HCT116 (cell line): ENCODE measurements around the gene FAM177B. TPM values are rescaled to one million over a fixed set of nuclear protein-coding genes. Genes with fewer than 3 reads are reported as not detected.

ENCODE experiments used
- ATAC-seq: fragments of 200-7000 bp; cut with Tn5 transposase; 2 replicates; pipeline ENCODE4 v1.9.1; 2020; ENCODE audit warnings: mild to moderate bottlenecking, moderate library complexity
- BruUV-seq: library from RNA; stranded (reverse); fragments of 400-500 nt; replicated peaks from 2 replicates; lab custom pipeline; 2021; lab: Mats Ljungman, UMichigan
- CTCF ChIA-PET: fragments of 300-600 bp; sonication (Branson Sonifier 250); formaldehyde crosslinking; loops from one replicate; lab custom pipeline; 2021; ENCODE audit warnings: antibody characterized with exemption; lab: Charles Lee
- POLR2A ChIA-PET: fragments of 300-600, 350-600 bp; sonication (Branson Sonifier 250); formaldehyde crosslinking; loops from one replicate; lab custom pipeline; 2021; ENCODE audit warnings: antibody characterized with exemption; lab: Charles Lee
- RAD21 ChIA-PET, 2 experiments: fragments of 300-600 bp; sonication (Branson Sonifier 250); formaldehyde crosslinking; loops; one replicate each; lab custom pipeline; 2023; ENCODE audit warnings: low total read pairs in 2 of 2; ENCODE audit not compliant: uncharacterized antibody in 2 of 2, unreplicated experiment in 2 of 2, low non-redundant PET in 1 of 2; lab: Charles Lee
- DNase-seq: peaks from one replicate; pipeline ENCODE4 v3.0.0-alpha.2; 2010; ENCODE audit warnings: low read depth, low spot score
- H2AFZ ChIP-seq: fragments of 200-600 bp; shearing (Covaris generic), sonication (generic); 2 replicates; pipeline ENCODE4 v1.6.1; 2017; ENCODE audit warnings: low read depth, mixed run types, mixed read lengths, antibody characterized with exemption, low read length; ENCODE audit not compliant: poor library complexity, severe bottlenecking
- H3K27ac ChIP-seq: 2 replicates; pipeline ENCODE4 v1.5.1; 2012; ENCODE audit warnings: low read depth, low read length
- H3K27me3 ChIP-seq: fragments of 200-600 bp; sonication (generic); 2 replicates; pipeline ENCODE4 v1.6.1; 2016; ENCODE audit warnings: mixed run types, low read length, mixed read lengths; ENCODE audit not compliant: insufficient read depth
- H3K36me3 ChIP-seq, 2 experiments: fragments of 200-500 bp in 1 of 2; fragments of 200-600 bp in 1 of 2; sonication (Bioruptor generic) in 1 of 2; sonication (generic) in 1 of 2; 2 replicates each; pipeline versions ENCODE4 v1.5.1 to v1.6.1; 2014 to 2016; ENCODE audit warnings: low read length in 2 of 2, inconsistent platforms in 1 of 2, mixed read lengths in 1 of 2, mixed run types in 1 of 2; ENCODE audit not compliant: insufficient read depth in 2 of 2, control insufficient read depth in 1 of 2
- H3K4me1 ChIP-seq, 2 experiments: fragments of 200-600 bp in 1 of 2; sonication (generic) in 1 of 2; 2 replicates each; pipeline versions ENCODE4 v1.5.1 to v1.6.1; 2012 to 2017; ENCODE audit warnings: low read length in 2 of 2, inconsistent platforms in 1 of 2, mild to moderate bottlenecking in 1 of 2, mixed read lengths in 1 of 2, mixed run types in 1 of 2, moderate library complexity in 1 of 2; ENCODE audit not compliant: insufficient read depth in 2 of 2, control insufficient read depth in 1 of 2
- H3K4me2 ChIP-seq: fragments of 200-600 bp; sonication (generic); 2 replicates; pipeline ENCODE4 v1.6.1; 2017; ENCODE audit warnings: mixed run types, low read length, mixed read lengths
- H3K4me3 ChIP-seq, 2 experiments: fragments of 200-600 bp in 1 of 2; sonication (generic) in 1 of 2; replicated peaks in 1 of 2; 2 replicates each; pipeline ENCODE4 v1.5.1; 2011 to 2016; ENCODE audit warnings: low read length in 2 of 2, control low read depth in 1 of 2, low read depth in 1 of 2, mild to moderate bottlenecking in 1 of 2, mixed read lengths in 1 of 2, mixed run types in 1 of 2
- H3K79me2 ChIP-seq: fragments of 200-600 bp; sonication (generic); 2 replicates; pipeline ENCODE4 v1.6.1; 2017; ENCODE audit warnings: mild to moderate bottlenecking, mixed run types, low read length, moderate library complexity, mixed read lengths; ENCODE audit not compliant: insufficient read depth
- H3K9ac ChIP-seq: fragments of 200-600 bp; sonication (generic); 2 replicates; pipeline ENCODE4 v1.6.1; 2016; ENCODE audit warnings: low read length, mixed read lengths
- H3K9me2 ChIP-seq: fragments of 200-600 bp; sonication (generic), shearing (Covaris generic); 2 replicates; pipeline ENCODE4 v1.6.1; 2017; ENCODE audit warnings: mixed run types, mild to moderate bottlenecking, moderate library complexity; ENCODE audit not compliant: insufficient read depth
- H3K9me3 ChIP-seq, 2 experiments: fragments of 200-500 bp in 1 of 2; fragments of 200-600 bp in 1 of 2; sonication (Bioruptor generic) in 1 of 2; sonication (generic) in 1 of 2; 2 replicates each; pipeline ENCODE4 v1.6.1; 2014 to 2017; ENCODE audit warnings: low read length in 2 of 2, mixed read lengths in 2 of 2, inconsistent platforms in 1 of 2, low read depth in 1 of 2, mild to moderate bottlenecking in 1 of 2, mixed run types in 1 of 2, moderate library complexity in 1 of 2; ENCODE audit not compliant: control insufficient read depth in 1 of 2, insufficient read depth in 1 of 2
- H4K20me1 ChIP-seq: fragments of 200-600 bp; sonication (generic), shearing (Covaris generic); 2 replicates; pipeline ENCODE4 v1.6.1; 2017; ENCODE audit warnings: mixed run types, mild to moderate bottlenecking, moderate library complexity; ENCODE audit not compliant: insufficient read depth
- CBX3 ChIP-seq: IDR thresholded peaks from 2 replicates; pipeline ENCODE4 v1.6.1; 2012; ENCODE audit warnings: low read depth
- CEBPB ChIP-seq: IDR thresholded peaks from 2 replicates; pipeline ENCODE4 v1.6.1; 2012; ENCODE audit warnings: low read depth
- EGR1 ChIP-seq: IDR thresholded peaks from 2 replicates; pipeline ENCODE4 v1.6.1; 2012; ENCODE audit warnings: low read depth
- EZH2 ChIP-seq: fragments of 200-600 bp; sonication (generic); IDR thresholded peaks from 2 replicates; pipeline ENCODE4 v1.6.1; 2017; ENCODE audit warnings: antibody characterized with exemption, mixed run types
- JUND ChIP-seq: IDR thresholded peaks from 2 replicates; pipeline ENCODE4 v1.6.1; 2012
- POLR2A ChIP-seq: IDR thresholded peaks from 2 replicates; pipeline ENCODE4 v1.7.0; 2011; ENCODE audit warnings: borderline replicate concordance; ENCODE audit not compliant: insufficient read depth, insufficient read length; ENCODE audit errors: extremely low read depth
- POLR2AphosphoS5 ChIP-seq: IDR thresholded peaks from 2 replicates; pipeline ENCODE4 v1.6.1; 2011; ENCODE audit warnings: mild to moderate bottlenecking, low read depth, low read length, moderate library complexity
- RAD21 ChIP-seq: IDR thresholded peaks from 2 replicates; pipeline ENCODE4 v1.6.1; 2012; ENCODE audit warnings: low read depth, mild to moderate bottlenecking
- SIN3A ChIP-seq: IDR thresholded peaks from 2 replicates; pipeline ENCODE4 v1.6.1; 2012; ENCODE audit warnings: low read depth
- SP1 ChIP-seq: IDR thresholded peaks from 2 replicates; pipeline ENCODE4 v1.6.1; 2012; ENCODE audit warnings: low read depth
- SRF ChIP-seq: IDR thresholded peaks from 2 replicates; pipeline ENCODE4 v1.6.1; 2012; ENCODE audit warnings: low read depth
- TCF7L2 ChIP-seq: IDR thresholded peaks from 2 replicates; pipeline ENCODE4 v1.7.0; 2011; ENCODE audit warnings: borderline replicate concordance, inconsistent platforms; ENCODE audit not compliant: insufficient read depth, insufficient read length; ENCODE audit errors: extremely low read depth
- YY1 ChIP-seq: IDR thresholded peaks from 2 replicates; pipeline ENCODE4 v1.6.1; 2011; ENCODE audit warnings: low read length, low read depth, moderate library complexity, mild to moderate bottlenecking; ENCODE audit not compliant: insufficient replicate concordance; ENCODE audit errors: extremely low read depth
- ZFX ChIP-seq: fragments of 450-650 bp; IDR thresholded peaks from 2 replicates; pipeline ENCODE4 v1.6.1; 2017
- ZNF274 ChIP-seq: fragments of 200-500 bp; sonication (Bioruptor generic); IDR thresholded peaks from 2 replicates; pipeline ENCODE4 v1.6.1; 2014; ENCODE audit warnings: mild to moderate bottlenecking, low read depth, low read length, inconsistent platforms
- intact Hi-C: fragments of 100-400 bp; cut with micrococcal nuclease; formaldehyde crosslinking; loops from 2 replicates; pipeline ENCODE4 v1.10.0; 2022
- total RNA-seq: library from RNA; stranded (reverse); gene quantifications from one replicate; pipeline ENCODE4 v1.2.1, GENCODE V29; 2021; ENCODE audit not compliant: unreplicated experiment
- TF ChIP-seq, protein P1 (sequence below), 3 experiments: fragments of 200-600 bp in 1 of 3; sonication (generic) in 1 of 3; IDR thresholded peaks in 2 of 3; conservative IDR thresholded peaks in 1 of 3; 2 replicates each; pipeline ENCODE4 v1.5.1; 2012 to 2017; ENCODE audit warnings: low read depth in 2 of 3, low read length in 2 of 3, antibody characterized with exemption in 1 of 3, borderline replicate concordance in 1 of 3, control low read depth in 1 of 3, mild to moderate bottlenecking in 1 of 3, mixed read lengths in 1 of 3, mixed run types in 1 of 3, moderate library complexity in 1 of 3; ENCODE audit not compliant: insufficient read depth in 1 of 3
- TF ChIP-seq, protein P2 (sequence below): IDR thresholded peaks from 2 replicates; pipeline ENCODE4 v1.6.1; 2012
- TF ChIP-seq, protein P3 (sequence below): IDR thresholded peaks from 2 replicates; pipeline ENCODE4 v1.6.1; 2011; ENCODE audit warnings: mild to moderate bottlenecking, low read length, moderate library complexity; ENCODE audit not compliant: insufficient replicate concordance; ENCODE audit errors: extremely low read depth
- TF ChIP-seq, protein P4 (sequence below): IDR thresholded peaks from 2 replicates; pipeline ENCODE4 v1.6.1; 2012; ENCODE audit warnings: low read depth

The FAM177B gene
- total RNA-seq, 1 experiment from 2014 or later, result not detected

DNA sequence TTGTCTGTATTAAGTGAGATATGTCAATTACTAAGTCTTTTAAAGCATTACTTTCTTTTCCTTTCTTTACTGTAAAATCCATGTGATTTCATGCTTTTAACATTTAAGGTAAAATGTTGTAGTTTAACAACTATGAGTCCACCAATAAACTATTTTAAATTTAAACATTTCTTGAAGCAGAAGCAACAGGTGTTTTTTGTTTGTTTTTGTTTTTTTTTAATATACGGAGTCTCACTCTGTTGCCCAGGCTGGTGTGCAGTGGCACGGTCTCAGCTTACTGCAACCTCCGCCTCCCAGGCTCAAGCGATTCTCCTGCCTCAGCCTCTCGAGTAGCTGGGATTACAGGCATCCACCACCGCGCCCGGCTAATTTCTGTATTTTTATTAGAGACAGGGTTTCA, 40.3 kb upstream of the FAM177B start:
- H3K4me1 ChIP-seq, result no peaks in the 10 kb centered on the region
- no peaks in the 10 kb centered on the region for H3K27me3 ChIP-seq
- TF ChIP-seq YY1 (no peak), SIN3A (no peak), CEBPB (no peak), ZNF274 (no peak), RAD21 (no peak), POLR2A (no peak), ZFX (no peak), POLR2AphosphoS5 (no peak), EZH2 (no peak), EGR1 (no peak), SP1 (no peak), TCF7L2 (no peak), JUND (no peak), CBX3 (no peak), SRF (no peak)
- TF ChIP-seq, protein P1, sequence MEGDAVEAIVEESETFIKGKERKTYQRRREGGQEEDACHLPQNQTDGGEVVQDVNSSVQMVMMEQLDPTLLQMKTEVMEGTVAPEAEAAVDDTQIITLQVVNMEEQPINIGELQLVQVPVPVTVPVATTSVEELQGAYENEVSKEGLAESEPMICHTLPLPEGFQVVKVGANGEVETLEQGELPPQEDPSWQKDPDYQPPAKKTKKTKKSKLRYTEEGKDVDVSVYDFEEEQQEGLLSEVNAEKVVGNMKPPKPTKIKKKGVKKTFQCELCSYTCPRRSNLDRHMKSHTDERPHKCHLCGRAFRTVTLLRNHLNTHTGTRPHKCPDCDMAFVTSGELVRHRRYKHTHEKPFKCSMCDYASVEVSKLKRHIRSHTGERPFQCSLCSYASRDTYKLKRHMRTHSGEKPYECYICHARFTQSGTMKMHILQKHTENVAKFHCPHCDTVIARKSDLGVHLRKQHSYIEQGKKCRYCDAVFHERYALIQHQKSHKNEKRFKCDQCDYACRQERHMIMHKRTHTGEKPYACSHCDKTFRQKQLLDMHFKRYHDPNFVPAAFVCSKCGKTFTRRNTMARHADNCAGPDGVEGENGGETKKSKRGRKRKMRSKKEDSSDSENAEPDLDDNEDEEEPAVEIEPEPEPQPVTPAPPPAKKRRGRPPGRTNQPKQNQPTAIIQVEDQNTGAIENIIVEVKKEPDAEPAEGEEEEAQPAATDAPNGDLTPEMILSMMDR (IDR thresholded peaks at IDR 0.05 in 2 of 3, conservative IDR thresholded peaks at IDR 0.05 in 1 of 3; ENCODE audit: borderline replicate concordance in 1 of 3, insufficient read depth in 1 of 3, low read depth in 2 of 3, low read length in 2 of 3), result no peak
- TF ChIP-seq, protein P2, sequence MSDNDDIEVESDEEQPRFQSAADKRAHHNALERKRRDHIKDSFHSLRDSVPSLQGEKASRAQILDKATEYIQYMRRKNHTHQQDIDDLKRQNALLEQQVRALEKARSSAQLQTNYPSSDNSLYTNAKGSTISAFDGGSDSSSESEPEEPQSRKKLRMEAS, result no peak
- TF ChIP-seq, protein P3, sequence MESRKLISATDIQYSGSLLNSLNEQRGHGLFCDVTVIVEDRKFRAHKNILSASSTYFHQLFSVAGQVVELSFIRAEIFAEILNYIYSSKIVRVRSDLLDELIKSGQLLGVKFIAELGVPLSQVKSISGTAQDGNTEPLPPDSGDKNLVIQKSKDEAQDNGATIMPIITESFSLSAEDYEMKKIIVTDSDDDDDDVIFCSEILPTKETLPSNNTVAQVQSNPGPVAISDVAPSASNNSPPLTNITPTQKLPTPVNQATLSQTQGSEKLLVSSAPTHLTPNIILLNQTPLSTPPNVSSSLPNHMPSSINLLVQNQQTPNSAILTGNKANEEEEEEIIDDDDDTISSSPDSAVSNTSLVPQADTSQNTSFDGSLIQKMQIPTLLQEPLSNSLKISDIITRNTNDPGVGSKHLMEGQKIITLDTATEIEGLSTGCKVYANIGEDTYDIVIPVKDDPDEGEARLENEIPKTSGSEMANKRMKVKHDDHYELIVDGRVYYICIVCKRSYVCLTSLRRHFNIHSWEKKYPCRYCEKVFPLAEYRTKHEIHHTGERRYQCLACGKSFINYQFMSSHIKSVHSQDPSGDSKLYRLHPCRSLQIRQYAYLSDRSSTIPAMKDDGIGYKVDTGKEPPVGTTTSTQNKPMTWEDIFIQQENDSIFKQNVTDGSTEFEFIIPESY, result no peak
- TF ChIP-seq, protein P4, sequence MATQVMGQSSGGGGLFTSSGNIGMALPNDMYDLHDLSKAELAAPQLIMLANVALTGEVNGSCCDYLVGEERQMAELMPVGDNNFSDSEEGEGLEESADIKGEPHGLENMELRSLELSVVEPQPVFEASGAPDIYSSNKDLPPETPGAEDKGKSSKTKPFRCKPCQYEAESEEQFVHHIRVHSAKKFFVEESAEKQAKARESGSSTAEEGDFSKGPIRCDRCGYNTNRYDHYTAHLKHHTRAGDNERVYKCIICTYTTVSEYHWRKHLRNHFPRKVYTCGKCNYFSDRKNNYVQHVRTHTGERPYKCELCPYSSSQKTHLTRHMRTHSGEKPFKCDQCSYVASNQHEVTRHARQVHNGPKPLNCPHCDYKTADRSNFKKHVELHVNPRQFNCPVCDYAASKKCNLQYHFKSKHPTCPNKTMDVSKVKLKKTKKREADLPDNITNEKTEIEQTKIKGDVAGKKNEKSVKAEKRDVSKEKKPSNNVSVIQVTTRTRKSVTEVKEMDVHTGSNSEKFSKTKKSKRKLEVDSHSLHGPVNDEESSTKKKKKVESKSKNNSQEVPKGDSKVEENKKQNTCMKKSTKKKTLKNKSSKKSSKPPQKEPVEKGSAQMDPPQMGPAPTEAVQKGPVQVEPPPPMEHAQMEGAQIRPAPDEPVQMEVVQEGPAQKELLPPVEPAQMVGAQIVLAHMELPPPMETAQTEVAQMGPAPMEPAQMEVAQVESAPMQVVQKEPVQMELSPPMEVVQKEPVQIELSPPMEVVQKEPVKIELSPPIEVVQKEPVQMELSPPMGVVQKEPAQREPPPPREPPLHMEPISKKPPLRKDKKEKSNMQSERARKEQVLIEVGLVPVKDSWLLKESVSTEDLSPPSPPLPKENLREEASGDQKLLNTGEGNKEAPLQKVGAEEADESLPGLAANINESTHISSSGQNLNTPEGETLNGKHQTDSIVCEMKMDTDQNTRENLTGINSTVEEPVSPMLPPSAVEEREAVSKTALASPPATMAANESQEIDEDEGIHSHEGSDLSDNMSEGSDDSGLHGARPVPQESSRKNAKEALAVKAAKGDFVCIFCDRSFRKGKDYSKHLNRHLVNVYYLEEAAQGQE, result no peak
- H3K79me2 ChIP-seq, result peaks cover 11% of the 10 kb centered on the region
- no peaks in the 10 kb centered on the region for H3K9me2 ChIP-seq
- DNase-seq (no peak), ATAC-seq (no peak)
- H3K9me3 ChIP-seq, result no peaks in the 10 kb centered on the region
- no peak overlapping the region for H3K4me2 ChIP-seq
- intact Hi-C loops, result loop anchor here (5.0 kb wide), 1 partner anchor 44 kb away; no protein-coding TSS in a partner anchor
- no peak overlapping the region for H3K9ac ChIP-seq
- H2AFZ ChIP-seq, result no peak overlapping the region
- BruUV-seq, result no TSS peak
- POLR2A ChIA-PET, result no interaction called here
- no peak overlapping the region for H3K27ac ChIP-seq
- CTCF ChIA-PET, result no interaction called here
- H3K4me3 ChIP-seq, result no peak overlapping the region
- RAD21 ChIA-PET, result no interaction called here
- no peaks in the 10 kb centered on the region for H4K20me1 ChIP-seq
- peaks cover 3 to 4% of the 10 kb centered on the region in 2 experiments; a peak in 2 of 4 replicates for H3K36me3 ChIP-seq
